Activated T-cell treated with anti-CD3 and anti-CD28 coated beads, Interleukin-2, amount 50 U/mL, for 72 hours (primary cell): ENCODE results near the gene VPS26C. TPM values are rescaled to one million over a fixed set of nuclear protein-coding genes. Genes with fewer than 3 reads are reported as not detected.
"Not testable (repeated sequence)": the region's sequence is repeated elsewhere in the genome, so short reads cannot be mapped to it uniquely, and the experiment has no call there.

ENCODE experiments used
- ATAC-seq, 2 donors: fragments of 150-1000 bp; cut with Tn5 transposase; replicated peaks in 1 of 2; 2 replicates each; pipeline ENCODE4 v1.10.0; 2021; ENCODE audit warnings: moderate library complexity in 2 of 2, mild to moderate bottlenecking in 1 of 2
- DNase-seq, 2 donors: peaks; one replicate each; pipeline ENCODE4 v3.0.0; 2021 to 2022; ENCODE audit warnings: mixed read lengths in 1 of 2
- H3K27ac Mint-ChIP-seq: one replicate; pipeline ENCODE4 v1.8.0; 2022; ENCODE audit warnings: mild to moderate bottlenecking, moderate library complexity, mixed read lengths
- H3K27me3 Mint-ChIP-seq: one replicate; pipeline ENCODE4 v1.8.0; 2022; ENCODE audit warnings: low read depth, mixed read lengths
- H3K36me3 Mint-ChIP-seq, 2 donors: one replicate each; pipeline ENCODE4 v1.8.0; 2022; ENCODE audit warnings: mixed read lengths in 2 of 2, mild to moderate bottlenecking in 1 of 2; ENCODE audit not compliant: insufficient read depth in 2 of 2
- H3K4me1 Mint-ChIP-seq: one replicate; pipeline ENCODE4 v1.8.0; 2022; ENCODE audit warnings: low read depth, mixed read lengths
- H3K4me3 Mint-ChIP-seq, 2 donors: one replicate each; pipeline ENCODE4 v1.8.0; 2022; ENCODE audit warnings: mild to moderate bottlenecking in 2 of 2, mixed read lengths in 2 of 2, moderate library complexity in 2 of 2
- H3K9me3 Mint-ChIP-seq, 2 donors: one replicate each; pipeline ENCODE4 v1.8.0; 2022; ENCODE audit warnings: mixed read lengths in 2 of 2
- total RNA-seq, 2 donors: library from RNA; stranded (reverse); gene quantifications; one replicate each; pipeline ENCODE4 v1.2.3, GENCODE V29; 2022

VPS26C gene
- total RNA-seq, 2 donors from 2014 or later = 70.5 to 74.7 TPM

DNA sequence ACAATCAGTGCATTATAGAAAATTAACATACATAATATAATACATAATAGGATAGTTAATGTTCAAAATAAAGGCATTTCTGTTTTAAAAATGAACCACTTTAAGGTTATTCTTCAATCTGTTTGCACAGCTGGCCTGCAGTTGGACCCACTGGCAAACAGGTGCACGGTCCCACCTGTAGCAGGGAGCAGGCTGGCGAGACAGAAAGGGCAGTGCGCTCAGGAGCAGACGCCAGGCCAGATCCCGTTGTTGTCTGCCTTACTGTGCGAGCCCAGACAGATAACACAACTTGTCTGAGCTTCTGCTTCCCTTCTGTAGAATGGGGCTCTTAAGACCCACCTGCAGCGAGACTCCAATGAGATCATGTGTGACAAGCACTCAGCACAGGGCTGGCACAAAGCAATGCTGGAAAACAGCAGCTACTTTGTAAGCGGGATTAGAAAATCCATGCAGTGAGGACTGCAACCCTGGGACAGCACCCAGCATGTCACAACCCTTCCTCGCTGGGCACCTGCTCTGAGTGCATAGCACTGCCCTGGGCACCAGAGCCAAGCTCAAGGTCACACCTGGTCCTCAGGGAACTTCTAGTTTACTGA lies 33.5 kb downstream of the VPS26C start:
- no peak overlapping the region for H3K4me3 Mint-ChIP-seq
- H3K36me3 Mint-ChIP-seq = peaks cover 3 to 10% of the 10 kb centered on the region in 2 donors
- ATAC-seq (no peak), DNase-seq (no peak)
- no peaks in the 10 kb centered on the region for H3K9me3 Mint-ChIP-seq
- H3K4me1 Mint-ChIP-seq = peaks cover 17% of the 10 kb centered on the region
- H3K27ac Mint-ChIP-seq = no peak overlapping the region
- H3K27me3 Mint-ChIP-seq = no peaks in the 10 kb centered on the region

DNA sequence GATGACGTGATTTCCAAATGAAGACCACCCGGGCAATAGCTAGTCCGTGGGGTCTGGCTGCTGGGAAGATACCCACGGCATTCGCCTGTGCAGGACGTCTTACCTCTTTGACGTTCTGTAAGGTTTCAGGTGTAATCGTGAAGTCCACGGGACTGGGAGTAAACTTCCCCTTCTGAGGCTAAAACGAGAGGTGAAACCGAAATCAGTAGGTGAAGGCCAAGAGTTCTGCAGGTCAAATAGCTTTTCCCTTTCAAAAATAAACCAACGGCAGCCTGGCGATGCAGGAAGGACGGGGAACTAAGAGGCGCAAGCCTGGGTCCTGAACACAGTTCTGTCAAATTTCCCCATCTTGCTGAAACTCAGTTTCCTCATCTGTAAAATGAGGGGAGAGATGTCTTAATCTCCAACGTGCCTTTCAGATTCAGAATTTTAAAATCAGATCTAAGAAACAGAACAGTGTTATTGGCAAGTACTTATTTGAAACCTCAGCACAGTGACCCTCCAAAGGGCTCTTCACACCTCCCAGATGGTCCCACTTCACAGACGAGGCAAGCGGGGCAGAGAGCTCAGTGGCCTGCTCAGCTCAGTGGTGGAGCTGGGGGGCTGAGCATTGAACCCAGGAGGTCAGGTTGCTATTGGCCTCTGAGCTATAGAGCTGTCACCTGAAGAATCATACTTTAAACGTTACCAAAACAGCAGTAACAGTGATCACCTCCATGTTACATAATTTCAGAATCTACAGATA lies 34.7 kb downstream of the VPS26C start:
- ATAC-seq = no peak
- no peaks in the 10 kb centered on the region for H3K9me3 Mint-ChIP-seq
- no peaks in the 10 kb centered on the region for H3K27me3 Mint-ChIP-seq
- H3K4me3 Mint-ChIP-seq = no peak overlapping the region
- no peak for DNase-seq
- H3K27ac Mint-ChIP-seq = no peak overlapping the region
- peaks cover 7 to 18% of the 10 kb centered on the region in 2 donors for H3K36me3 Mint-ChIP-seq
- H3K4me1 Mint-ChIP-seq = peaks cover 7% of the 10 kb centered on the region

DNA sequence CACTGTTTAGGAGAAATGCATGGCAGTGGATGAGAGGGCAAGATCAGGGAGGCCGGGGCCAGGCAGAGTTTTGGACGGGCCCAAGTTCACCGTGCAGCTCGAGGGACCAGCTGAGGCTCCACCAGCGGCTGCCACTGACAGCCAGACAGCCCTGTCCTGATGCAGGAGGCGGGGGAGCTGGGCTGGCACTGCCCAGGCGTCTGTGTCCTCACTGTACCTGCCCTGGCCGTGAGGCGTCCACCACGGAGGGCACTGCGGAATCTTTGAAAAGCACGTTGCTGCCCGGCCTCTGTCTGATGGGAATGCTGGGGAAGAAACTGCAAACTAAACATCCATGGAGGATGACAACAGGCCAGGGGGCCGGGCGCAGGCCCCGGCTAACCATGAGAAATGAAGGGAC lies 35.5 kb downstream of the VPS26C start:
- no peak overlapping the region for H3K4me3 Mint-ChIP-seq
- no peak for ATAC-seq
- H3K9me3 Mint-ChIP-seq = no peaks in the 10 kb centered on the region
- no peak for DNase-seq
- no peak overlapping the region for H3K27ac Mint-ChIP-seq
- no peaks in the 10 kb centered on the region for H3K4me1 Mint-ChIP-seq
- H3K27me3 Mint-ChIP-seq = no peaks in the 10 kb centered on the region
- peaks cover 7 to 18% of the 10 kb centered on the region in 2 donors for H3K36me3 Mint-ChIP-seq

DNA sequence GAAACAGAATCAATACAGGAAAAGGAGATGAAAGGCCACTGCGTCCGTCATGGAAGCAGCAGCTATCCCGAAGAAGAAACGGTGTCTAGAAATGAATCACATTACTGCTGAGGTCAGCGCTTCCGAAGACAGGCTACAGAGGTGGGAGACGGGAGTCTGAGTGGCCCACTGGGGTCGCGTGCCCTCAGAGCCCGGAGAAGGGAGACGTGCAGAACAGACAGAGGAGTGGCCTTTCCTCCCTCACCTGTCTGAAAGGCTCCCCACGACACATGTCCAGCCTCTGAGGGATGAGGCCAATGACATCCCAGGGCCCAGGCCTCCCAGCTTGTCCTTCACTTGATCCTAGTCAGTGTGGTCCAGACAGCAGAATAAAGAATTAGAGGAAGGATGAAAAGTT lies 35.9 kb downstream of the VPS26C start:
- DNase-seq (no peak), ATAC-seq (no peak)
- H3K36me3 Mint-ChIP-seq = peaks cover 7 to 18% of the 10 kb centered on the region in 2 donors
- no peaks in the 10 kb centered on the region for H3K27me3 Mint-ChIP-seq
- peak overlapping the region; percentile 52 for H3K27ac Mint-ChIP-seq
- H3K4me1 Mint-ChIP-seq = peaks cover 3% of the 10 kb centered on the region
- H3K9me3 Mint-ChIP-seq = no peaks in the 10 kb centered on the region
- H3K4me3 Mint-ChIP-seq = no peak overlapping the region

DNA sequence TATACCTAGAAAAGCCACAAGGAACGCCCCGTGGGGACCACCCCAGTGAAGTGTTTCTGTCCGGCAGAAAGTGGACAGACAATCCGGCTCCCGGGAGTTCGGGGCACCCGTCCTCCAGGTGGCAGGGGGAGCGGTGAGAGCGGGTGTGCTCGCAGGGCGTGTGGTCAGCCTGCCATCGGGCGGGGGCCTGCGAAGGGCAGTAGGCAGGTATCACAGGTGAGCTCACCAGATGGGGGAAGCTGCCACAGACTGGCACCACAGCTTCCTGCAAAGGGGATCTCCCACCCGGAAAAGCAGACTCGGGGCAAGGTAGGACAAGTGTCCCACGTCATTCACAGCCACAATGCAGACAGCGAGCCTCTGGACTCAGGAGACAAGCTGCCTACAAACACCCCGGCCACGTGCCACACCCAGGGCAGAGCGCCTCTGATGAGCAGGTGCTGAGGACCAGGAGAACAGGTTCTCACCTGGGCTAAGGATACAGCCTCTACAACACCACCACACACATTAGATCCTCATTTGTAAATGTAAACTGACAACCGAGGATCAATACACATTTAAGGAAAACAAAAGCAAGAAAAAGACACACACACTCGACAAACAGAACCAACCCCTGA lies 36.4 kb downstream of the VPS26C start:
- Mint-ChIP-seq H3K27ac (peak overlapping the region; percentile 57), H3K27me3 (no peaks in the 10 kb centered on the region), H3K4me1 (peaks cover 9% of the 10 kb centered on the region), H3K9me3 (no peaks in the 10 kb centered on the region), H3K36me3 (peaks cover 7 to 21% of the 10 kb centered on the region in 2 donors), H3K4me3 (no peak overlapping the region)
- ATAC-seq = no peak
- no peak for DNase-seq

DNA sequence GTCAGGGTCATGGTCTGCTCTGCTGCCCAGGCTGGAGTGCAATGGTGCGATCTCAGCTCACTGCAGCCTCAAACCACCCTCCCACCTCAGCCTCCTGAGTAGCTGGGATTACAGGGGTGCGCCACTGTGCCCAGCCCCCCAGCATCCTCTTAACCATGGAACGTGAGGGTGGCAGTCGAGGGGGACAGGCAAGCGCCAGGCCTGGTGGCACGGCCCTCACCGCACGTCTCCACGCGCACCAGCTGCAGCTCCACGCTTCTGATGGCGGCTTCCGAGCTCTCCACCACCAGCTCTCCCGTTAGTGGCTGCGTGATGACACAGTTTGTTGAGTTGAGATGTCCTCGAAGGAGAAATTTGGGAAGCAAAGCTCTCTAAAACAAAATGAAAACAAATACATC lies 39.1 kb downstream of the VPS26C start:
- ATAC-seq (no peak), DNase-seq (no peak)
- no peak overlapping the region for H3K27ac Mint-ChIP-seq
- no peak overlapping the region for H3K4me3 Mint-ChIP-seq
- H3K9me3 Mint-ChIP-seq = no peaks in the 10 kb centered on the region
- H3K4me1 Mint-ChIP-seq = peaks cover 36% of the 10 kb centered on the region
- H3K36me3 Mint-ChIP-seq = peaks cover 8 to 21% of the 10 kb centered on the region in 2 donors
- H3K27me3 Mint-ChIP-seq = no peaks in the 10 kb centered on the region

DNA sequence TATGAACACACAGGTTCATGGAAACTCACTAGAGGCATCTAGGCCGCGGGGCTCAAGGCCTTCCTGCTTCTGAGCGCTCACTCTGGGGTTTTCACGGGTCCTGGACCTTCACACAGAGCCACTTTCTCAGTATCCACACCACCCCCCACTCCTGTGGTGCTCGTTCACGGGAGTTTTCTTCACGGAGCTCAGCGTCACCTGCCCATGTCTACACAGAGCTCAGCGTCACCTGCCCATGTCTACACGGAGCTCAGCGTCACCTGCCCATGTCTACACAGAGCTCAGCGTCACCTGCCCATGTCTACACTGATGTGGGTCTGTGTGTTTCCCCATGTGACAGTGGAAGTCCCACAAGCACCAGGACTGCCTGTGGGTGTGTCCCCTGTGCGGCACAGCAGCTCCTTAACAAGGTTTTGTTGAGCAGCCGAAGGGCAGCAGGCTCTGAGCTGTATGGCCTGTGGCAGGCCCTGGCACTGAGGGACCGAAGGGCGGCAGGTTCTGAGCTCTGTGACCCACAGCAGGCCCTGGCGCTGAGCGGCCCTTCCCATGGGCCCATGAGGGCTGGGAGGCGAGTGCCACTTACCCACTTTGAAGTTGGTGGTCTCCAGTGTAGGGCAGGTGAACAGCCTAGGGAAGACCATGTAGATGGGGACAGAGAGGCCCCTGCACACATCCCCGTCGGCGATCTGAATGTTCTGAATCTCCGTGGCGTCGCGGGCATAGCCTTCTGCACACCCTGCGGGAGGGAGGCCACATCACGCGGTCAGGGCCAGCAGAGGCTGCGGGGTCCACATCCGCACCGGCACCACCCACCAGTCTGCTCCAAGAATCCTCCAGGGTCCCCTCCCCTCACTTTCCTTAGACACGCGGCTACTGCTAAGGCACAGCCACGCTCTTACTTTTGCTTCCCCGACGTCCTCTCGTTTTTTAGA lies 39.8 kb downstream of the VPS26C start:
- peak overlapping the region; percentile 72 for H3K27ac Mint-ChIP-seq
- H3K4me1 Mint-ChIP-seq = peaks cover 42% of the 10 kb centered on the region
- no peak for ATAC-seq
- no peaks in the 10 kb centered on the region for H3K27me3 Mint-ChIP-seq
- H3K4me3 Mint-ChIP-seq = no peak overlapping the region
- H3K36me3 Mint-ChIP-seq = peaks cover 8 to 23% of the 10 kb centered on the region in 2 donors
- DNase-seq = no peak
- no peaks in the 10 kb centered on the region for H3K9me3 Mint-ChIP-seq

DNA sequence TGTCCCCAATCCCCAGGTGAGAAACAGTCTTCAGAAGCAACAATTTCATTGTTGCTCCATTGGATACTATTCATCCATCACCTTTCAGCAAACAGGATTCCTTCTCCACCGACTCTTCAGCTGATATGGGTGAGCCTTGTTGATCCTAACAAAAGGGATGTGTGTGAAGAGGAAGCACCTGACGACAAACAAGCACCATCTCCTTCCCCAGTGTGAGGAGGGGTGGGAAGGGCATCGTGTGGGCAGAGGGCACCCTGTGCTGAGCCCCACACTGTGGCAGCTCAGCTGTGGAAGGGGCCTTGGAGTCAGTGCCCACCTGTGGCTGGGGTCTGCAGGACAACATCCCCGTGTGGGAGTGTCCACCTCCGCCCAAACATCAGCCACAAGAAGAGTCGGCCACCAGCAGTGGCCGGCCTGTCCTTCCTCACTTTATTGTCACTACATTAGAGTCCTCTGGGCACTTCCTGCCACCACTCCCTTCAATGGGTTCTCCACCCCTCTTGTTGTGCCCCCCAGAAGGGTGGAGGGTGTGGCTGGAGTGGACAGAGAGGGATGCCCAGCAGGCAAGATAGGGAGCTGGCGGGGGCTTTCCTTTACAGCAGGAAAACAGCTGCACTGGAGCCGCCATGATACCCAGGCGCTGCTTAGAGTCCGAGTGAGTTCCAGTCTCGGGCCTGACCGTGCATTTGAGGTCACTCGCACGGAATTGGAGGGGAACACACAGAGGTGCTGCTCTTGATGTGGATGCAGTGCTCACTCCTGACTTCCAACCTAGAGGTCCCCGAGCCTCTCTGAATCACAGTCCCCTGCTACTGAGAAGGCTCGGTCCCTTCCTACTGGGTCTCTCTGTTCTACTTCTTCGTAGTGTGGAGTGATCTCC lies 40.9 kb downstream of the VPS26C start:
- Mint-ChIP-seq H3K9me3 (no peaks in the 10 kb centered on the region), H3K4me1 (peaks cover 50% of the 10 kb centered on the region), H3K27me3 (no peaks in the 10 kb centered on the region), H3K4me3 (peak overlapping the region; percentile 51 to 71), H3K36me3 (peaks cover 8 to 21% of the 10 kb centered on the region in 2 donors), H3K27ac (peak overlapping the region; percentile 94)
- ATAC-seq (no peak), DNase-seq (no peak)

DNA sequence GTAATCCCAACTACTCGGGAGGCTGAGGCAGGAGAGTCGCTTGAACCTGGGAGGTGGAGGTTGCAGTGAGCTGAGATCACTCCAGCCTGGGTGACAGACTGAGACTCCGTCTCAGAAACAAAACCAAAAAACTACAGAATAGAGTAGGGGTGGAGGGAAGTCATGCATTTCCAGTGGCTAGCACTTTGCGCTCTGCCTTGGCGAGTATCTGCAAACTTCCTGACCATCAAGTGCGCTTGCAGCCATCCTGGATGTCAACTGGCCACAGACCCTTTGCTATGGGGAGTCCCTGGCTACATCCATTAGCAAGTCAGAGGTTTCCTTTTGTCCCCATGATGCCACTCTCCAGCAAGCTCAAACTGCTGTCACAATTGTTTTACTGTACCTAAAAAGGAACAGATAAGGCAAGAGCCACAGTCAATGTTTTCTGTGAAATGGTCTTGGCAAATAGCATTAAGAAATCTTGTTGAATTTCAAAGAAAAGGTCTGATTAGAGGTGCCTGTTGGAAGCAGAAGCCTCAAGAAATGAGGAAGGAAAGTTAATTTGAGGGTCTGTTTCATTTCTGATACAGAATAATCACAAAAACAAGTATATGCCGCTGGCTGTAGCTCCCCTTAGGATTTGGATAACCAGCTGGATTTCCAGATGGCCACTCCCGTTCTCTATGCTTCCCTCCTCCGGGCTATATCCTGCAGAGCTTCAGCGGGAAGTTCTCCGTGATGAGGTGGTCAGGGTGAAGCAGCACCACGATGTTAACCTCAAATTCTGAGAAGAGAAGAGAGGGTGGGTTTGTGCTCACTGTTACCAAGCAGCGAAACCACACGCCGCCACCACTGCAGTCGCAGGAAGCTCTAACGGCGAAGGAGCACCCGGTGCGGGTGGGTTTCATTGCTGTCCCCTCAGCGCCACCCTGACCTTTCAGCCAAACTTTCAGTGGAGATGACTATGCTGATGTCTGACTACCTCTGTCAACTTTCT lies 42.0 kb downstream of the VPS26C start:
- DNase-seq (peak; percentile 70 to 73), ATAC-seq (peak; percentile 47 to 53)
- Mint-ChIP-seq H3K27me3 (no peaks in the 10 kb centered on the region), H3K36me3 (peaks cover 5 to 15% of the 10 kb centered on the region in 2 donors), H3K4me1 (peaks cover 56% of the 10 kb centered on the region), H3K27ac (peak overlapping the region; percentile 94), H3K9me3 (no peaks in the 10 kb centered on the region), H3K4me3 (peak overlapping the region; percentile 51 to 71)

DNA sequence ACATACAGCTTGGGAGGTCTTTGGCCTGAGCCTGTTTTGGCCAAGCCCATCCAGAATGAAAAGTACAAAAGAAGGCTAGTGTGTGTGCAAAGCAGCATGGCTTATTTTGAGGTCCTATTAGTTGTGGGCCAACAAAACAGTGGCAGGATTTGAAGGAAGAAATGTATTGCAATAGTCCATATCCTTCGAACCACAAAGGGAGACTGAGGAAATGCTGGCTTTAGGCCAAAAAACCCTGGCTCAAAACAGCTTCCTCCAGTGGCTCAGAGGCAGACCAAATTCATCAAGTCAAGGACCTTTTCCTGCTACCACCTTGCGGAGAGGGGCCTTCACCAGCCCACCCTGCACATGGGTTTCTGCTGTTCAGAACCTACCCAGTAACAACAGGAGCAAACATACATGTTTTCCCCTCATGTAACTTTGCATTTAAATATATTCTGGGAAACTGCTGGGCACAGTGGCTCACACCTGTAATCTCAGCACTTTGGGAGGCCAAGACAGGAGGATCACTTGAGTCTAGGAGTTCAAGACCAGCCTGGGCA lies 43.3 kb downstream of the VPS26C start:
- Mint-ChIP-seq H3K4me3 (no peak overlapping the region), H3K9me3 (no peaks in the 10 kb centered on the region), H3K36me3 (peaks cover 5 to 15% of the 10 kb centered on the region in 2 donors), H3K4me1 (peaks cover 64% of the 10 kb centered on the region), H3K27ac (no peak overlapping the region), H3K27me3 (no peaks in the 10 kb centered on the region)
- ATAC-seq (no peak), DNase-seq (no peak)

DNA sequence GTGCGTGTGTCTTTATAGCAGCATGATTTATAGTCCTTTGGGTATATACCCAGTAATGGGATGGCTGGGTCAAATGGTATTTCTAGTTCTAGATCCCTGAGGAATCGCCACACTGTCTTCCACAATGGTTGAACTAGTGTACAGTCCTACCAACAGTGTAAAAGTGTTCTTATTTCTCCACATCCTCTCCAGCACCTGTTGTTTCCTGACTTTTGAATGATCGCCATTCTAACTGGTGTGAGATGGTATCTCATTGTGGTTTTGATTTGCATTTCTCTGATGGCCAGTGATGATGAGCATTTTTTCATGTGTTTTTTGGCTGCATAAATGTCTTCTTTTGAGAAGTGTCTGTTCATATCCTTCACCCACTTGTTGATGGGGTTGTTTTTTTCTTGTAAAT lies 44.9 kb downstream of the VPS26C start:
- not testable (repeated sequence) for H3K36me3 Mint-ChIP-seq, DNase-seq, ATAC-seq

More for the DNA sequence above, 44.9 kb downstream of the VPS26C start:
- not testable (repeated sequence) for H3K9me3 Mint-ChIP-seq, H3K27ac Mint-ChIP-seq, H3K27me3 Mint-ChIP-seq
- peaks cover 64% of the 10 kb centered on the region for H3K4me1 Mint-ChIP-seq
- peak overlapping the region; percentile 43 to 67 for H3K4me3 Mint-ChIP-seq
